DND-41 (cell line): Measurements from ENCODE around the gene RGS3.

Source experiments
- EZH2 ChIP-seq: IDR thresholded peaks from 3 replicates; pipeline ENCODE4 v1.6.1; 2012; ENCODE audit warnings: borderline replicate concordance, low read depth, mild to moderate bottlenecking, moderate library complexity, low read length, inconsistent platforms; ENCODE audit not compliant: severe bottlenecking
- TF ChIP-seq, protein P1 (sequence below): IDR thresholded peaks from 2 replicates; pipeline ENCODE4 v1.5.1; 2012; ENCODE audit warnings: borderline replicate concordance, low read length, moderate library complexity, mild to moderate bottlenecking; ENCODE audit not compliant: poor library complexity, severe bottlenecking; ENCODE audit errors: extremely low read depth

DNA sequence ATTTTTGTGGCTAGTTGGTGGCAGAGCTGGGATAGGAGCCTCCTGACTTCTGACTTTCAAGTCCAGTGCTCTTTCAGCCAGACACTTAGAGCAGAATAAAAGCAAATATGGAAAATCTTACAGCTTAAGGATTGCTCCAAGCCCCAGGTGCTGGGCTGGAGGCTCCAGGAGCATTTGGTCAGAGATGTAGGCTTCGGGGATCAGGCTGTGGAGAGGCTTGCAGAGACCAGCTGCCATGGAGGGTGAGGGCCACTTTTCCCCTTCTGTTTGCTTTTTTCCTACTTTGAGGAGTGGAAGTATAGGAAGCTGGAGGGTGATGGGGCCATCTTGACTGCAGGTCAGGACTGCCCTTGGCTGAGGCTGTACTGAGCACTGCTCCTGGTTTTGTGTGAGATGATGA lies 58.9 kb downstream of the RGS3 start:
- TF ChIP-seq EZH2: no peak
- TF ChIP-seq, protein P1, sequence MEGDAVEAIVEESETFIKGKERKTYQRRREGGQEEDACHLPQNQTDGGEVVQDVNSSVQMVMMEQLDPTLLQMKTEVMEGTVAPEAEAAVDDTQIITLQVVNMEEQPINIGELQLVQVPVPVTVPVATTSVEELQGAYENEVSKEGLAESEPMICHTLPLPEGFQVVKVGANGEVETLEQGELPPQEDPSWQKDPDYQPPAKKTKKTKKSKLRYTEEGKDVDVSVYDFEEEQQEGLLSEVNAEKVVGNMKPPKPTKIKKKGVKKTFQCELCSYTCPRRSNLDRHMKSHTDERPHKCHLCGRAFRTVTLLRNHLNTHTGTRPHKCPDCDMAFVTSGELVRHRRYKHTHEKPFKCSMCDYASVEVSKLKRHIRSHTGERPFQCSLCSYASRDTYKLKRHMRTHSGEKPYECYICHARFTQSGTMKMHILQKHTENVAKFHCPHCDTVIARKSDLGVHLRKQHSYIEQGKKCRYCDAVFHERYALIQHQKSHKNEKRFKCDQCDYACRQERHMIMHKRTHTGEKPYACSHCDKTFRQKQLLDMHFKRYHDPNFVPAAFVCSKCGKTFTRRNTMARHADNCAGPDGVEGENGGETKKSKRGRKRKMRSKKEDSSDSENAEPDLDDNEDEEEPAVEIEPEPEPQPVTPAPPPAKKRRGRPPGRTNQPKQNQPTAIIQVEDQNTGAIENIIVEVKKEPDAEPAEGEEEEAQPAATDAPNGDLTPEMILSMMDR: no peak
